GM12865 (cell line): ENCODE results near the gene FTCDNL1.

Experiments
- DNase-seq: peaks from one replicate; pipeline ENCODE4 v3.0.0; 2010; ENCODE audit warnings: low read depth
- H3K4me3 ChIP-seq: 2 replicates; pipeline ENCODE4 v1.5.1; 2011; ENCODE audit warnings: mild to moderate bottlenecking, low read depth, low read length, control low read depth
- TF ChIP-seq, protein P1 (sequence below): IDR thresholded peaks from 2 replicates; pipeline ENCODE4 v1.5.1; 2011; ENCODE audit warnings: low read length, control low read depth, low read depth, inconsistent platforms; ENCODE audit not compliant: insufficient read depth; ENCODE audit errors: missing control alignments

FTCDNL1 gene

GRCh38 chr2:199861132-199861774, 10.3 kb upstream of the FTCDNL1 start:
- DNase-seq = peak; percentile 16
- TF ChIP-seq, protein P1, sequence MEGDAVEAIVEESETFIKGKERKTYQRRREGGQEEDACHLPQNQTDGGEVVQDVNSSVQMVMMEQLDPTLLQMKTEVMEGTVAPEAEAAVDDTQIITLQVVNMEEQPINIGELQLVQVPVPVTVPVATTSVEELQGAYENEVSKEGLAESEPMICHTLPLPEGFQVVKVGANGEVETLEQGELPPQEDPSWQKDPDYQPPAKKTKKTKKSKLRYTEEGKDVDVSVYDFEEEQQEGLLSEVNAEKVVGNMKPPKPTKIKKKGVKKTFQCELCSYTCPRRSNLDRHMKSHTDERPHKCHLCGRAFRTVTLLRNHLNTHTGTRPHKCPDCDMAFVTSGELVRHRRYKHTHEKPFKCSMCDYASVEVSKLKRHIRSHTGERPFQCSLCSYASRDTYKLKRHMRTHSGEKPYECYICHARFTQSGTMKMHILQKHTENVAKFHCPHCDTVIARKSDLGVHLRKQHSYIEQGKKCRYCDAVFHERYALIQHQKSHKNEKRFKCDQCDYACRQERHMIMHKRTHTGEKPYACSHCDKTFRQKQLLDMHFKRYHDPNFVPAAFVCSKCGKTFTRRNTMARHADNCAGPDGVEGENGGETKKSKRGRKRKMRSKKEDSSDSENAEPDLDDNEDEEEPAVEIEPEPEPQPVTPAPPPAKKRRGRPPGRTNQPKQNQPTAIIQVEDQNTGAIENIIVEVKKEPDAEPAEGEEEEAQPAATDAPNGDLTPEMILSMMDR = peak; percentile 28

GRCh38 chr2:199855812-199856211, 4.8 kb upstream of the FTCDNL1 start:
- no peak for DNase-seq
- no peak overlapping the region for H3K4me3 ChIP-seq
- TF ChIP-seq, protein P1 = no peak

More at GRCh38 chr2:199861132-199861774, 10.3 kb upstream of the FTCDNL1 start:
- H3K4me3 ChIP-seq = no peak overlapping the region

DNA sequence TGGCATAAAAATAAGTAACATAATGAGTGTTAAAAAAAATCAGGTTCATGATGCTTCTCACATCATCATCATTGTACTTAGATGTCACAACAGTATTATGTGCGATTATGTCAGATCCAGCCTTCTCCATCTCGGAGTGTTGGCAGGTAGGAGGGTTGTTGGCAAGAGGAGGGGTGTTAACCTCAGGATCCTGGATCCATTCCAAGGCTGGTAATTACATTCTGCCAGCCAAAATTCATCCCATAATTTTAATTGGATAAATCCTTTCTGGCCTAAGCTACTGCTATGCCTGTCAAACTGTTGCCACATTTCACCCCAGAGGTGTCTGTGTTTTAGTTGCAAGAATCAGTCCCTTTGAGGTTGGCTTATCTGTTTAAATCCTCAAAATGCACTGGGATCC, 891 bp upstream of the FTCDNL1 start:
- no peak for DNase-seq
- TF ChIP-seq, protein P1 = no peak

GRCh38 chr2:199851501-199851810, 464 bp upstream of the FTCDNL1 start:
- TF ChIP-seq, protein P1 = no peak

More for the DNA sequence above, 891 bp upstream of the FTCDNL1 start:
- H3K4me3 ChIP-seq = peak overlapping the region; percentile 50; the same call in 1 of the 2 replicates

GRCh38 chr2:199850218-199850717, 724 bp downstream of the FTCDNL1 start:
- TF ChIP-seq, protein P1 = no peak
- H3K4me3 ChIP-seq = peak overlapping the region; percentile 87
- DNase-seq = no peak

More at GRCh38 chr2:199851501-199851810, 464 bp upstream of the FTCDNL1 start:
- H3K4me3 ChIP-seq = peak overlapping the region; percentile 50
- no peak for DNase-seq

GRCh38 chr2:199848389-199849130, 2.4 kb downstream of the FTCDNL1 start:
- DNase-seq = no peak
- TF ChIP-seq, protein P1 = no peak
- no peak overlapping the region for H3K4me3 ChIP-seq
